HG02885 (cell line): ENCODE data around the gene ANTXRL.
"Not testable (repeated sequence)": the region's sequence is repeated elsewhere in the genome, so short reads cannot be mapped to it uniquely, and the experiment has no call there.

ENCODE experiments used
- ATAC-seq: cut with Tn5 transposase; IDR thresholded peaks from one replicate; pipeline ENCODE4 v1.9.1; 2021; ENCODE audit warnings: mild to moderate bottlenecking; ENCODE audit not compliant: unreplicated experiment, poor library complexity

The ANTXRL gene

GRCh38 chr10:46292573-46293023, 5.8 kb downstream of the ANTXRL start:
- ATAC-seq = no peak

- no peak for ATAC-seq
These were observed 6.4 kb downstream of the ANTXRL start for GRCh38 chr10:46293228-46293627.

- no peak for ATAC-seq
These were observed 7.2 kb downstream of the ANTXRL start for GRCh38 chr10:46293832-46294640.

GRCh38 chr10:46294641-46295220, 7.9 kb downstream of the ANTXRL start:
- no peak for ATAC-seq

GRCh38 chr10:46295350-46296010, 8.7 kb downstream of the ANTXRL start:
- not testable (repeated sequence) for ATAC-seq

- not testable (repeated sequence) for ATAC-seq
These were observed 9.3 kb downstream of the ANTXRL start for GRCh38 chr10:46296086-46296485.

GRCh38 chr10:46296641-46297141, 9.9 kb downstream of the ANTXRL start:
- no peak for ATAC-seq

GRCh38 chr10:46297406-46298204, 10.8 kb downstream of the ANTXRL start:
- peak; percentile 71 for ATAC-seq

- ATAC-seq = no peak
These were observed 11.9 kb downstream of the ANTXRL start for GRCh38 chr10:46298477-46299285.

GRCh38 chr10:46299286-46299535, 12.4 kb downstream of the ANTXRL start:
- ATAC-seq = no peak

GRCh38 chr10:46299536-46300369, 13.0 kb downstream of the ANTXRL start:
- ATAC-seq = no peak

- ATAC-seq = not testable (repeated sequence)
These were observed 13.5 kb downstream of the ANTXRL start for GRCh38 chr10:46300370-46300711.

GRCh38 chr10:46301056-46301645, 14.4 kb downstream of the ANTXRL start:
- no peak for ATAC-seq

- ATAC-seq = no peak
These were observed 15.1 kb downstream of the ANTXRL start for GRCh38 chr10:46301721-46302479.

- ATAC-seq = not testable (repeated sequence)
These were observed 16.1 kb downstream of the ANTXRL start for GRCh38 chr10:46302765-46303352.

GRCh38 chr10:46304062-46304461, 17.3 kb downstream of the ANTXRL start:
- no peak for ATAC-seq

- ATAC-seq = not testable (repeated sequence)
These were observed 17.9 kb downstream of the ANTXRL start for GRCh38 chr10:46304671-46305070.
